OCI-LY1 (cell line): ENCODE results near the gene KIF15.
A peak's percentile ranks its signal among the peaks of the same experiment; 100 is the strongest.

Experiments
- H2AFZ ChIP-seq: fragments of 200-600 bp; sonication (generic), shearing (Covaris generic); 2 replicates; pipeline ENCODE4 v1.6.0; 2014; ENCODE audit warnings: antibody characterized with exemption, mild to moderate bottlenecking, low read length
- H3F3A ChIP-seq: fragments of 200-600 bp; sonication (generic), shearing (Covaris generic); 2 replicates; pipeline ENCODE4 v1.6.0; 2014; ENCODE audit warnings: mild to moderate bottlenecking, antibody characterized with exemption, low read length, moderate library complexity; ENCODE audit not compliant: insufficient read depth
- H3K27ac ChIP-seq: fragments of 200-600 bp; sonication (generic); 2 replicates; pipeline ENCODE4 v1.5.1; 2014; ENCODE audit warnings: low read length, mixed run types, mild to moderate bottlenecking, low read depth; ENCODE audit not compliant: poor library complexity, severe bottlenecking
- H3K27me3 ChIP-seq: fragments of 200-600 bp; sonication (generic); 2 replicates; pipeline ENCODE4 v1.6.0; 2014; ENCODE audit warnings: antibody characterized with exemption, mild to moderate bottlenecking, low read length, moderate library complexity; ENCODE audit not compliant: insufficient read depth
- H3K36me3 ChIP-seq: fragments of 200-600 bp; sonication (generic); 2 replicates; pipeline ENCODE4 v1.6.1; 2014; ENCODE audit warnings: mild to moderate bottlenecking, antibody characterized with exemption, low read length, moderate library complexity, mixed read lengths; ENCODE audit not compliant: insufficient read depth
- H3K4me1 ChIP-seq: fragments of 200-600 bp; sonication (generic); 2 replicates; pipeline ENCODE4 v1.5.1; 2014; ENCODE audit warnings: mild to moderate bottlenecking, low read length, moderate library complexity; ENCODE audit not compliant: insufficient read depth, severe bottlenecking
- H3K4me2 ChIP-seq: fragments of 200-600 bp; sonication (generic), shearing (Covaris generic); 2 replicates; pipeline ENCODE4 v1.6.1; 2014; ENCODE audit warnings: low read length
- H3K4me3 ChIP-seq: fragments of 200-600 bp; sonication (generic); 2 replicates; pipeline ENCODE4 v1.5.1; 2014; ENCODE audit warnings: low read length, low read depth, mild to moderate bottlenecking, mixed read lengths; ENCODE audit not compliant: poor library complexity, severe bottlenecking
- H3K79me2 ChIP-seq: fragments of 200-600 bp; shearing (Covaris generic); 2 replicates; pipeline ENCODE4 v1.6.1; 2016; ENCODE audit warnings: mixed run types, low read length, mixed read lengths; ENCODE audit not compliant: insufficient read depth
- H3K9ac ChIP-seq: fragments of 200-600 bp; sonication (generic), shearing (Covaris generic); 2 replicates; pipeline ENCODE4 v1.6.1; 2014; ENCODE audit warnings: mild to moderate bottlenecking, low read length, mixed read lengths
- H3K9me2 ChIP-seq: fragments of 200-600 bp; sonication (generic), shearing (Covaris generic); 2 replicates; pipeline ENCODE4 v1.6.1; 2014; ENCODE audit warnings: low read depth, mild to moderate bottlenecking, low read length, mixed read lengths
- H3K9me3 ChIP-seq: fragments of 200-600 bp; shearing (Covaris generic); 2 replicates; pipeline ENCODE4 v1.6.1; 2014; ENCODE audit warnings: low read length, mixed read lengths
- H4K20me1 ChIP-seq: fragments of 200-600 bp; sonication (generic), shearing (Covaris generic); 2 replicates; pipeline ENCODE4 v1.6.0; 2016; ENCODE audit warnings: mild to moderate bottlenecking, low read length; ENCODE audit not compliant: insufficient read depth
- CTCF ChIP-seq: fragments of 200-600 bp; sonication (generic), shearing (Covaris generic); IDR thresholded peaks from 2 replicates; pipeline ENCODE4 v1.5.1; 2017; ENCODE audit warnings: mild to moderate bottlenecking, antibody characterized with exemption, low read length, moderate library complexity, mixed read lengths
- EZH2 ChIP-seq: fragments of 200-600 bp; sonication (generic), shearing (Covaris generic); IDR thresholded peaks from 2 replicates; pipeline ENCODE4 v1.8.0; 2017; ENCODE audit warnings: borderline replicate concordance, mixed run types, mild to moderate bottlenecking, antibody characterized with exemption, low read length, moderate library complexity, mixed read lengths

The KIF15 gene, protein sequence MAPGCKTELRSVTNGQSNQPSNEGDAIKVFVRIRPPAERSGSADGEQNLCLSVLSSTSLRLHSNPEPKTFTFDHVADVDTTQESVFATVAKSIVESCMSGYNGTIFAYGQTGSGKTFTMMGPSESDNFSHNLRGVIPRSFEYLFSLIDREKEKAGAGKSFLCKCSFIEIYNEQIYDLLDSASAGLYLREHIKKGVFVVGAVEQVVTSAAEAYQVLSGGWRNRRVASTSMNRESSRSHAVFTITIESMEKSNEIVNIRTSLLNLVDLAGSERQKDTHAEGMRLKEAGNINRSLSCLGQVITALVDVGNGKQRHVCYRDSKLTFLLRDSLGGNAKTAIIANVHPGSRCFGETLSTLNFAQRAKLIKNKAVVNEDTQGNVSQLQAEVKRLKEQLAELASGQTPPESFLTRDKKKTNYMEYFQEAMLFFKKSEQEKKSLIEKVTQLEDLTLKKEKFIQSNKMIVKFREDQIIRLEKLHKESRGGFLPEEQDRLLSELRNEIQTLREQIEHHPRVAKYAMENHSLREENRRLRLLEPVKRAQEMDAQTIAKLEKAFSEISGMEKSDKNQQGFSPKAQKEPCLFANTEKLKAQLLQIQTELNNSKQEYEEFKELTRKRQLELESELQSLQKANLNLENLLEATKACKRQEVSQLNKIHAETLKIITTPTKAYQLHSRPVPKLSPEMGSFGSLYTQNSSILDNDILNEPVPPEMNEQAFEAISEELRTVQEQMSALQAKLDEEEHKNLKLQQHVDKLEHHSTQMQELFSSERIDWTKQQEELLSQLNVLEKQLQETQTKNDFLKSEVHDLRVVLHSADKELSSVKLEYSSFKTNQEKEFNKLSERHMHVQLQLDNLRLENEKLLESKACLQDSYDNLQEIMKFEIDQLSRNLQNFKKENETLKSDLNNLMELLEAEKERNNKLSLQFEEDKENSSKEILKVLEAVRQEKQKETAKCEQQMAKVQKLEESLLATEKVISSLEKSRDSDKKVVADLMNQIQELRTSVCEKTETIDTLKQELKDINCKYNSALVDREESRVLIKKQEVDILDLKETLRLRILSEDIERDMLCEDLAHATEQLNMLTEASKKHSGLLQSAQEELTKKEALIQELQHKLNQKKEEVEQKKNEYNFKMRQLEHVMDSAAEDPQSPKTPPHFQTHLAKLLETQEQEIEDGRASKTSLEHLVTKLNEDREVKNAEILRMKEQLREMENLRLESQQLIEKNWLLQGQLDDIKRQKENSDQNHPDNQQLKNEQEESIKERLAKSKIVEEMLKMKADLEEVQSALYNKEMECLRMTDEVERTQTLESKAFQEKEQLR (N-terminal part only)

DNA sequence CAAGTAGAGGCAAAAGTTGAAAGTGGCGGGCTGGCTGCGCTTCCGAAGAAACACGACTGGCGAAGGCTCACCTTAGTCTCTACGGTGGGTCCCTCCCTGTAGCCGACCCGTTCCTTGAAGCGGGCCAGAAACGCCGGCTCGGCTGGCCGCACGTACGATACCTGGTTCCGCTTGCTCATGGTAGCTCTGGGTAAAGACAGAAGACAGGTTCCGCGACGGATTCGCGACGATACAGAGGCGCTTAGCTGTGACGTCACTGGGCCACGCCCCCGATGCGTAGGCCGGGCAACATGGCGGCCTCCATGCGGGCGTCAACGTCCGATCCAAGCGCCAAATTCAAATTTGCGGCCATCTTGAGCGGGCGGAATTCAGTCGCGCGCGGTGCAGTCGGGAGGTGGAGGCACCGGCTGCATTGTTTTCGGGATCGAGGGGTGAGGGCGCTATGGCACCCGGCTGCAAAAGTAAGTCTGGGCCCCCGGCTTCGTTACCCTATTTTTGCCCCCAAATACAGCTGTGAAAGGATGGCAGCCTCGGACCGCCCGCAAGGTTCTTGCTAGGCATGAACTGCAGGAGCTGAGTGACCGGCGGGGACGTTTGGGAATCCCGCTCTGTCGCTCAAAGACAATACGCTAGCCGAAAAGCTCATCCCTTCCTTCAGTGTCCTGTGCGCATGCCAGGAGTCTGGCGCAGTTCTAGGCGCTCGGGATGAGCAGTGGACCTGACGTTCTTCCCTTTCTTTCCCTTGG, at the start of gene KIF15, which contains the start of gene KIAA1143:
Gene KIF15, plus strand, starts transcription at position 371 of the 746 bp plus-strand sequence. Its CDS starts 72 bp downstream, at position 443.
Gene KIAA1143, minus strand, starts transcription at position 196 of the 746 bp plus-strand sequence. Its CDS starts 17 bp downstream, at position 179.
- Histone ChIP-seq H3K4me3 (peak within 1 kb of the TSS; percentile 95), H3K36me3 (peaks cover 67% of the 10 kb centered on the region), H3K4me2 (peak within 1 kb of the TSS; percentile 82), H3K9me3 (peaks cover 28% of the 10 kb centered on the region), H3K79me2 (peaks cover 54% of the 10 kb centered on the region), H4K20me1 (no peaks in the 10 kb centered on the region), H3K4me1 (peaks cover 11% of the 10 kb centered on the region), H2AFZ (peak within 1 kb of the TSS; percentile 32), H3F3A (no peaks in the 10 kb centered on the region), H3K27ac (peak within 1 kb of the TSS; percentile 56), H3K9me2 (no peaks in the 10 kb centered on the region), H3K27me3 (no peaks in the 10 kb centered on the region), H3K9ac (peak within 1 kb of the TSS; percentile 94)
- no peak for TF ChIP-seq EZH2
- peak; percentile 36; the same call in 1 of the 2 replicates for TF ChIP-seq CTCF

DNA sequence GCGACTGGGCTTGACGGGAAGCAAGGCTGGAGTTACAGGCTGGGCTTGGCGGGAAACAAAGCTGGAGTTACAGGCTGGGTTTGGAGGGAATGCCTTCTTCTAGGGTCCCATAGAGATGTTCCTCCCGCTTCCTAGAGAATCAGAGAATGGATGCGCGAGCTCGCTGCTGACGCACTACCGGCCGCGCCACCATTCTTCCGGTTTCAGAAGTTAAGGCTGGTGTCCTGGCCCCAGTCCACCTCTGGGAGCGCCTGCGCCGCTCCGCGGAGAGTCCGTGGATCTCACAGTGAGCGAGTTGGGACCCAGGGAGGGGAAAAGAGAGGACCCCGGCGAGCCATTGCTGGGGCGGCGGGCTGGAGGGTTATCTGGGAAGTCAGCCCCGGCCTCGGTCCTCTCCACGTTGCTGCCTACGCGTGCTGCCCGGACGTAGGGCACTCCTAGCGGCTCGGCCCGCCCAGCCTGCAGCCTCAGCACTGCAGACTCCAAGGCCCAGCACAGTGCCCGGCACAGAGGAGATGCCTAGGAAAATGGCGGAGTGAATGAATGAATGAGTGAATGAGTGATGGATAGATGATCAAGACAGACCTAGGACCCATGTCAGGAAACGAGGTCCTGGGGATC, 49.0 kb upstream of the KIF15 start, which contains the start of gene ZNF502:
Gene ZNF502, plus strand, starts transcription at position 206 of the 621 bp plus-strand sequence. CDS start 7,602 bp downstream, outside the sequence.
- Histone ChIP-seq H3K27me3 (no peaks in the 10 kb centered on the region), H3F3A (no peaks in the 10 kb centered on the region), H3K79me2 (no peaks in the 10 kb centered on the region), H3K4me3 (no peak within 1 kb of the TSS), H3K9me2 (no peaks in the 10 kb centered on the region), H3K9me3 (peaks cover 12% of the 10 kb centered on the region; the same call in 1 of the 2 replicates), H3K4me2 (no peak within 1 kb of the TSS), H3K9ac (no peak within 1 kb of the TSS), H3K36me3 (no peaks in the 10 kb centered on the region), H3K27ac (no peak within 1 kb of the TSS), H3K4me1 (no peaks in the 10 kb centered on the region), H4K20me1 (no peaks in the 10 kb centered on the region), H2AFZ (no peak within 1 kb of the TSS)
- TF ChIP-seq CTCF (no peak), EZH2 (no peak)
